Coronary artery (tissue), 2 donors: ENCODE measurements around the gene ERO1B.

Experiments
- DNase-seq: peaks from one replicate; pipeline ENCODE4 v3.0.0-alpha.2; 2017; ENCODE audit warnings: low spot score
- H3K27ac ChIP-seq, 2 donors: fragments of 200-600 bp; sonication (generic); one replicate each; pipeline ENCODE4 v1.5.1; 2016 to 2019
- H3K4me3 ChIP-seq: fragments of 200-600 bp; sonication (generic); 2 replicates; pipeline ENCODE4 v1.5.1; 2016; ENCODE audit warnings: mild to moderate bottlenecking, moderate library complexity
- CTCF ChIP-seq: fragments of 200-600 bp; sonication (generic); IDR thresholded peaks from one replicate; pipeline ENCODE4 v1.5.1; 2019; ENCODE audit warnings: antibody characterized with exemption

Gene ERO1B

GRCh38 chr1:236282719-236283118 is 961 bp upstream of the ERO1B start:
- no peak for TF ChIP-seq CTCF
- Histone ChIP-seq H3K4me3 (peak overlapping the region; percentile 84), H3K27ac (no peak overlapping the region)
- no peak for DNase-seq

- DNase-seq = no peak
- no peak for TF ChIP-seq CTCF
- Histone ChIP-seq H3K4me3 (peak overlapping the region; percentile 84), H3K27ac (no peak overlapping the region)
These were observed 613 bp upstream of the ERO1B start for GRCh38 chr1:236282425-236282716.

- DNase-seq = peak; percentile 74
- TF ChIP-seq CTCF = no peak
- Histone ChIP-seq H3K27ac (peak overlapping the region; percentile 80 to 83), H3K4me3 (peak overlapping the region; percentile 84)
These were observed 532 bp downstream of the ERO1B start for GRCh38 chr1:236281198-236281653.

- no peak for DNase-seq
- Histone ChIP-seq H3K27ac (peak overlapping the region; percentile 80 to 83), H3K4me3 (peak overlapping the region; percentile 84)
These were observed 1.1 kb downstream of the ERO1B start for GRCh38 chr1:236280438-236281197.

GRCh38 chr1:236275586-236275985 is 6.2 kb downstream of the ERO1B start:
- DNase-seq = no peak
- no peak for TF ChIP-seq CTCF
- Histone ChIP-seq H3K4me3 (no peak overlapping the region), H3K27ac (no peak overlapping the region)

More at GRCh38 chr1:236280438-236281197, 1.1 kb downstream of the ERO1B start:
- TF ChIP-seq CTCF = no peak

- DNase-seq = no peak
- no peak overlapping the region for H3K27ac ChIP-seq
- H3K4me3 ChIP-seq = no peak overlapping the region
- no peak for TF ChIP-seq CTCF
These were observed 6.7 kb downstream of the ERO1B start for GRCh38 chr1:236275061-236275460.

- no peak for DNase-seq
- TF ChIP-seq CTCF = no peak
- H3K27ac ChIP-seq = no peak overlapping the region
- no peak overlapping the region for H3K4me3 ChIP-seq
These were observed 8.4 kb downstream of the ERO1B start for GRCh38 chr1:236273358-236273757.
